Measurements from ENCODE around the gene NECAB2. TPM values are rescaled to one million over a fixed set of nuclear protein-coding genes. Genes with fewer than 3 reads are reported as not detected.
A peak's percentile ranks its signal among the peaks of the same experiment; 100 is the strongest.

The NECAB2 gene
- polyA plus RNA-seq, 2 of the 4 experiments (the other 2 are of a cell fraction) = 1.1 to 1.4 TPM

GRCh38 chr16:83946781-83947566, 21.1 kb upstream of the NECAB2 start:
- peaks cover 6% of the 10 kb centered on the region; the same call in 2 of the 3 replicates for H3K4me1 ChIP-seq
- DNase-seq (ENCODE audit: low read depth in 1 of 2, low spot score in 1 of 2) = no peak
- CTCF ChIA-PET = interaction anchor here (0.5 to 2.8 kb wide), 8 partner anchors 10 to 216 kb away, joined by 3 to 14 read pairs (median 8); no protein-coding TSS in a partner anchor

GRCh38 chr16:83947642-83948234, 20.3 kb upstream of the NECAB2 start:
- no peak for FAIRE-seq
- CTCF ChIA-PET = interaction anchor here (1.5 to 2.8 kb wide), 6 partner anchors 9 to 118 kb away, joined by 4 to 14 read pairs (median 9); no protein-coding TSS in a partner anchor
- no peak for ATAC-seq

More at GRCh38 chr16:83946781-83947566, 21.1 kb upstream of the NECAB2 start:
- Histone ChIP-seq H3K27ac (peak overlapping the region in 1 of 2 experiments; percentile 2; a peak in 1 of 6 replicates), H3K4me3 (no peak overlapping the region), H3K4me2 (no peak overlapping the region), H3K9me3 (no peaks in the 10 kb centered on the region)
- FAIRE-seq (no peak), ATAC-seq (no peak; a peak in 1 of 6 replicates)
- POLR2A ChIA-PET = no interaction called here
- WGBS (ENCODE audit: missing lambda C conversion rate) = 81% methylated on average over 21 of the region's 21 CpGs
- no peak for TF ChIP-seq POLR2AphosphoS2 (conservative IDR thresholded peaks at IDR 0.05; ENCODE audit: low read length)

DNA sequence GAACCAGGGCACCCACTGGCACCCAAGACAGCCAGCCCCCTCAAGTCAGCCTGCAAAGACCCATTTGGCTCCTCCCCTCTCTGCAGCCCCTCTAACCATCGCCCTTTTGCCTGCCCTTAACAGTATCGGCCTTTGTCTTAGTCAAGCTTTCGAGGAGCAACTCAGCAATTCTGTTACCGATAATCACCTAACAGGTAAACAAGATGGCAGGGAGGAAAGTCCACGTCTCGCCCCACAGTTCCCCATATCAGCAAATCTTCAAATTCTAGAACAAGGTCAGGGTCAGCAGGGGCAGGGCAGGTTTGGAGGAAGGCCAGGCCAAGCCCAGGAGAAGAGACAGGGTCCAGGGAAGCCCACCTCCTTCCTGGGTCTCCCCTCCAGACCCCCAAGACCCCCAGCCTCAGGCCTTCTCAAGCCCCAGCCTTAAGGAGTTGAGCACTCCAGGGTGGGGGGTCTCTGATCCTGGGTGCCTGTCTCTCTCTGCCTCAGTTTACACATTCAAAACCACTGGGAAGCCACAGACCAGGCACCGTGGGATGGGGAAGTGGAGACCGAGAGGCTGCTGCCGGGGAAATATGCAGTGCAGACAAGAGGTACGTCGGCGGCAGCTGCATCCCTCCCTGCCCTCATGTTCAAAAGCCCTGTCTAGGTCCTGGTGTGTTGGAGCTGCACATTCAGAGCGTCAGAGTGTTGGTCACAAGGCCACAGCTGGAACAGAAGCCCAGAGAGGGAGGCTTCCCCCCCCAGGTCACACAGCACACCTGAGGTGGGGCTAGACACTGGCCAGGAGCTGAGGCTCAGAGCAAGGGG, 18.9 kb upstream of the NECAB2 start:
- POLR2A ChIA-PET = no interaction called here
- H3K4me3 ChIP-seq = no peak overlapping the region
- H3K4me1 ChIP-seq = peaks cover 14% of the 10 kb centered on the region
- 86% methylated on average over 11 of the region's 13 CpGs for WGBS (ENCODE audit: missing lambda C conversion rate)
- no peak for DNase-seq (ENCODE audit: low read depth in 1 of 2, low spot score in 1 of 2)
- H3K4me2 ChIP-seq = no peak overlapping the region
- H3K9me3 ChIP-seq = no peaks in the 10 kb centered on the region
- CTCF ChIA-PET = no interaction called here
- no peak for ATAC-seq
- TF ChIP-seq HOXB5 (CRISPR knock-in tag; IDR thresholded peaks at IDR 0.05) (no peak), KDM1A (IDR thresholded peaks at IDR 0.05; ENCODE audit: low read depth) (0 out of 2 replicates have a peak, but pooled peaks have one; percentile 32)
- no peak for FAIRE-seq
- H3K27ac ChIP-seq = no peak overlapping the region

More at GRCh38 chr16:83947642-83948234, 20.3 kb upstream of the NECAB2 start:
- no peaks in the 10 kb centered on the region for H3K9me3 ChIP-seq
- POLR2A ChIA-PET = no interaction called here
- no peak overlapping the region for H3K4me3 ChIP-seq
- 87% methylated on average over 12 of the region's 14 CpGs for WGBS (ENCODE audit: missing lambda C conversion rate)
- no peak overlapping the region for H3K4me2 ChIP-seq
- no peak overlapping the region; a peak in 1 of 6 replicates for H3K27ac ChIP-seq
- no peak for DNase-seq (ENCODE audit: low read depth in 1 of 2, low spot score in 1 of 2)
- TF ChIP-seq NR3C1 (IDR thresholded peaks at IDR 0.05) (no peak), ESRRA (IDR thresholded peaks at IDR 0.05; ENCODE audit: borderline replicate concordance, low read length) (no peak), EP300 (IDR thresholded peaks at IDR 0.05) (no peak)
- H3K4me1 ChIP-seq = peaks cover 14% of the 10 kb centered on the region

- ATAC-seq (no peak), FAIRE-seq (no peak), DNase-seq (ENCODE audit: low read depth in 1 of 2, low spot score in 1 of 2) (no peak)
- H3K9me3 ChIP-seq = no peaks in the 10 kb centered on the region
- 86% methylated on average over 5 of the region's 5 CpGs for WGBS (ENCODE audit: missing lambda C conversion rate)
- H3K4me2 ChIP-seq = no peak overlapping the region
- no peak overlapping the region for H3K27ac ChIP-seq
- H3K4me1 ChIP-seq = peaks cover 15% of the 10 kb centered on the region
- TF ChIP-seq CEBPB (IDR thresholded peaks at IDR 0.05) (no peak), ZSCAN20 (CRISPR knock-in tag; IDR thresholded peaks at IDR 0.05) (no peak), RFX5 (IDR thresholded peaks at IDR 0.05) (no peak), HEYL (CRISPR knock-in tag; IDR thresholded peaks at IDR 0.05) (no peak), MAFK (IDR thresholded peaks at IDR 0.05; ENCODE audit: partially characterized antibody) (no peak), PHF8 (IDR thresholded peaks at IDR 0.05; ENCODE audit: borderline replicate concordance, low read depth) (no peak), TFCP2L1 (CRISPR knock-in tag; IDR thresholded peaks at IDR 0.05) (no peak)
- TF ChIP-seq, protein P1, sequence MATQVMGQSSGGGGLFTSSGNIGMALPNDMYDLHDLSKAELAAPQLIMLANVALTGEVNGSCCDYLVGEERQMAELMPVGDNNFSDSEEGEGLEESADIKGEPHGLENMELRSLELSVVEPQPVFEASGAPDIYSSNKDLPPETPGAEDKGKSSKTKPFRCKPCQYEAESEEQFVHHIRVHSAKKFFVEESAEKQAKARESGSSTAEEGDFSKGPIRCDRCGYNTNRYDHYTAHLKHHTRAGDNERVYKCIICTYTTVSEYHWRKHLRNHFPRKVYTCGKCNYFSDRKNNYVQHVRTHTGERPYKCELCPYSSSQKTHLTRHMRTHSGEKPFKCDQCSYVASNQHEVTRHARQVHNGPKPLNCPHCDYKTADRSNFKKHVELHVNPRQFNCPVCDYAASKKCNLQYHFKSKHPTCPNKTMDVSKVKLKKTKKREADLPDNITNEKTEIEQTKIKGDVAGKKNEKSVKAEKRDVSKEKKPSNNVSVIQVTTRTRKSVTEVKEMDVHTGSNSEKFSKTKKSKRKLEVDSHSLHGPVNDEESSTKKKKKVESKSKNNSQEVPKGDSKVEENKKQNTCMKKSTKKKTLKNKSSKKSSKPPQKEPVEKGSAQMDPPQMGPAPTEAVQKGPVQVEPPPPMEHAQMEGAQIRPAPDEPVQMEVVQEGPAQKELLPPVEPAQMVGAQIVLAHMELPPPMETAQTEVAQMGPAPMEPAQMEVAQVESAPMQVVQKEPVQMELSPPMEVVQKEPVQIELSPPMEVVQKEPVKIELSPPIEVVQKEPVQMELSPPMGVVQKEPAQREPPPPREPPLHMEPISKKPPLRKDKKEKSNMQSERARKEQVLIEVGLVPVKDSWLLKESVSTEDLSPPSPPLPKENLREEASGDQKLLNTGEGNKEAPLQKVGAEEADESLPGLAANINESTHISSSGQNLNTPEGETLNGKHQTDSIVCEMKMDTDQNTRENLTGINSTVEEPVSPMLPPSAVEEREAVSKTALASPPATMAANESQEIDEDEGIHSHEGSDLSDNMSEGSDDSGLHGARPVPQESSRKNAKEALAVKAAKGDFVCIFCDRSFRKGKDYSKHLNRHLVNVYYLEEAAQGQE (IDR thresholded peaks at IDR 0.05) = no peak
- TF ChIP-seq, protein P2, sequence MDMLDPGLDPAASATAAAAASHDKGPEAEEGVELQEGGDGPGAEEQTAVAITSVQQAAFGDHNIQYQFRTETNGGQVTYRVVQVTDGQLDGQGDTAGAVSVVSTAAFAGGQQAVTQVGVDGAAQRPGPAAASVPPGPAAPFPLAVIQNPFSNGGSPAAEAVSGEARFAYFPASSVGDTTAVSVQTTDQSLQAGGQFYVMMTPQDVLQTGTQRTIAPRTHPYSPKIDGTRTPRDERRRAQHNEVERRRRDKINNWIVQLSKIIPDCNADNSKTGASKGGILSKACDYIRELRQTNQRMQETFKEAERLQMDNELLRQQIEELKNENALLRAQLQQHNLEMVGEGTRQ (IDR thresholded peaks at IDR 0.05) = no peak
- ChIA-PET POLR2A (no interaction called here), CTCF (no interaction called here)
- H3K4me3 ChIP-seq = no peak overlapping the region
These were observed 18.4 kb upstream of the NECAB2 start for GRCh38 chr16:83949724-83950001.

Measured in A549 (cell line).